ENCODE results near the gene FDCSP.
"Not testable (repeated sequence)": the region's sequence is repeated elsewhere in the genome, so short reads cannot be mapped to it uniquely, and the experiment has no call there.

FDCSP gene

GRCh38 chr4:70239884-70240591 lies 14.1 kb downstream of the FDCSP start:
- no peak for DNase-seq

DNA sequence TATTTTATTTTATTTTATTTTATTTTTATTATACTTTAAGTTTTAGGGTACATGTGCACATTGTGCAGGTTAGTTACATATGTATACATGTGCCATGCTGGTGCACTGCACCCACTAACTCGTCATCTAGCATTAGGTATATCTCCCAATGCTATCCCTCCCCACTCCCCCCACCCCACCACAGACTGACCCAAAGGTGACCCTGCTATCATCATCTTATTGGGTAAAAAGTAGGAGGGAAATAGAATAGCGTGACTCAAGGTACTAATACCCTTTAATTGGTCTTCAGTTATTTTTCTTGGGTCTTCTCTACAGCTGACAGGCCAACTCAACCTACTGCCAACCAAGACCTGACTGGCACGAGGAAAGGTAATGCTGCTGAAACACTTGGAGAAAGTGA lies 16.4 kb downstream of the FDCSP start, which contains the start of gene CSN3:
CSN3 (plus strand) TSS at position 301 of the 400 bp plus-strand sequence. CDS start 2,223 bp downstream, outside the sequence.
- DNase-seq, result not testable (repeated sequence)

DNA sequence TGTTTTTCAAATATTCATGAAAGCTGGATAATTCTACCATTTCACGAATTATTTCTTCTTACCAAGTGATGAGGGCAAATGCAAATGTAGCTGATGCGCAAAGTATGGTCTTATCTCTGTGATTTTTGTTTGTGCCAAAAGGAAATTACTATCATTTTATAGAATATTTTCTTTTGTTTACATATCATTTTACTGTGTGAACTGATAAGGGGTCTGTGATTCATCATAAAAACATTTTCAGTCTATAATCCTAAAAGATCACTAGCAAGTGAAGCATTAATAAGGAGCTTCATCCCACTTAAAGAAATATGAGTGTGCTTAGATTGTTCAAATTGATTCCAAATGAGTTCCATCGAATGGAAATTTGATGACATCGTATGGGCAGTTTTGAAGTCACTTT lies 17.2 kb downstream of the FDCSP start:
- DNase-seq, result no peak

DNA sequence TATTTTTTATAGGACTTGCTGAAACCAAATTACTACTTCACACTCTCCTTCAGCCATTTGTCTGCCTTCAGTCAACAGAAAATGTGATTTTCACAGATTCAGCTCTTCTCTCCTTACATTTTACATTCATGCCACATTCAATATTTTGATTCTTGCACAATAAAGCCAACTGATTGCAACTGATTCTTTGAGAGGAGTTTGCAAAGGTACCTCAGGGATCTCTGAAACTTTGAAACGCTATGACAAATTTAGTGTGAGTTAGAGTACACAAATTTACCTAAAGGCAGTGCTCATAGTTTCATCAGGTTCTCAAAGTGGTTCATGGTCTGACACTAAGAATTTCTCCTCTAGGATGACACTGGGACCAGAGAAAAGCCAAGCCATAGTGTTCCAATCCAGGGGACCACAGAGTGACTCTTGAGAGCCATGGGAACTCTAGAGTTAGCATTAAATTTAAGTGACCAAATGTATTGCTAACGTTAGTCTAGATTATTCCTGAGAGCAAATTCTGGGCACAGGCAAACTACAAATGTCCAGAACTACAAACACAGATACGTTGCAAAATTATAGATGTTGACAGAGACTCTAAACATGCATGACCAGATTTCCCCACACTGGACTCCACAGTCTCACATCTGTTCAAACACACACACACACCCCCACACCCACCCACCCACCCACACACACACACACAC lies 25.5 kb downstream of the FDCSP start:
- no peak for DNase-seq

GRCh38 chr4:70251945-70252277 lies 26.0 kb downstream of the FDCSP start:
- no peak for DNase-seq

DNA sequence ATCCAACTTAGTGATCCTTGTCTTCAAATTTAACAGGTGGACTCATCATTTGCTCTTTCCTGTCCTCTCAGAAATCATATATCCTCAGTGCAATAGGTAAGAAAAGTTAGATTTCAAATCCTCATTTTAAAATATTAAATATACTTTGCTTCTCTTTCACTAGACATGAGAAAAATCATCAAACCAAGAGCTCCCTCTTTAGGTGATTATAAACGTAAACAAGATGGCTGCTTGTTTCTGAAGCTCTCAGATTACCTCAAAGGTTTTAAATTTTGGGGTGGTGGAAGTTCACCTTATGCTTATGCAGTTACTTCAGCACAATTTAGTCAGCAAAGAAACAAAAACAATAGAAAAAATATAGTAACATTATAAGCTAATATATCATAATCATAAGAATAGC lies 43.8 kb downstream of the FDCSP start:
- no peak for DNase-seq

GRCh38 chr4:70277121-70277520 lies 51.2 kb downstream of the FDCSP start:
- no peak for DNase-seq

GRCh38 chr4:70280567-70280966 lies 54.6 kb downstream of the FDCSP start:
- DNase-seq, result no peak

Measured in NCI-H524 treated with DMSO at 0.1 percent for 48 hours (cell line).